MCF 10A (cell line): Measurements from ENCODE around the gene RABGAP1L. TPM values are rescaled to one million over a fixed set of nuclear protein-coding genes. Genes with fewer than 3 reads are reported as not detected.

Experiments used
- BruUV-seq: library from RNA; stranded (reverse); fragments of 400-500 nt; replicated peaks from 2 replicates; lab custom pipeline; 2021; lab: Mats Ljungman, UMichigan
- CTCF ChIA-PET: fragments of 300-600 bp; sonication (Branson Sonifier 250); formaldehyde crosslinking; extraction: SDS; loops from one replicate; lab custom pipeline; 2021; ENCODE audit warnings: antibody characterized with exemption, inconsistent platforms; lab: Yijun Ruan, JAX
- POLR2A ChIA-PET: fragments of 300-600, 350-650 bp; sonication (Branson Sonifier 250); formaldehyde crosslinking; extraction: SDS; loops from one replicate; lab custom pipeline; 2020; ENCODE audit warnings: antibody characterized with exemption, inconsistent platforms; lab: Yijun Ruan, JAX
- DNase-seq: peaks from one replicate; pipeline ENCODE4 v3.0.0-alpha.2; 2018; ENCODE audit not compliant: unreplicated experiment
- H3K27ac Mint-ChIP-seq: one replicate; pipeline ENCODE4 v1.8.0; 2022; ENCODE audit warnings: mild to moderate bottlenecking, low read depth, mixed read lengths; ENCODE audit not compliant: unreplicated experiment
- H3K27me3 Mint-ChIP-seq: one replicate; pipeline ENCODE4 v1.8.0; 2022; ENCODE audit warnings: mixed read lengths; ENCODE audit not compliant: insufficient read depth, unreplicated experiment
- H3K36me3 Mint-ChIP-seq: one replicate; pipeline ENCODE4 v1.8.0; 2022; ENCODE audit warnings: mild to moderate bottlenecking, moderate library complexity, mixed read lengths; ENCODE audit not compliant: insufficient read depth, unreplicated experiment
- H3K4me1 Mint-ChIP-seq: one replicate; pipeline ENCODE4 v1.8.0; 2022; ENCODE audit warnings: mixed read lengths; ENCODE audit not compliant: insufficient read depth, unreplicated experiment
- H3K4me3 Mint-ChIP-seq: one replicate; pipeline ENCODE4 v1.8.0; 2022; ENCODE audit warnings: mild to moderate bottlenecking, moderate library complexity, mixed read lengths; ENCODE audit not compliant: unreplicated experiment
- H3K9me3 Mint-ChIP-seq: one replicate; pipeline ENCODE4 v1.8.0; 2022; ENCODE audit warnings: mixed read lengths; ENCODE audit not compliant: unreplicated experiment
- intact Hi-C: fragments of 100-400 bp; cut with micrococcal nuclease; formaldehyde crosslinking; loops from 2 replicates; pipeline ENCODE4 v1.14.1; 2022
- total RNA-seq: library from RNA; stranded (reverse); gene quantifications from 2 replicates; pipeline ENCODE4 v1.2.3, GENCODE V29; 2022
- TF ChIP-seq, protein P1 (sequence below): fragments of 200-600 bp; IDR thresholded peaks from one replicate; pipeline ENCODE4 v1.8.0; 2022; ENCODE audit warnings: antibody characterized with exemption, mild to moderate bottlenecking; ENCODE audit not compliant: unreplicated experiment

RABGAP1L gene
- total RNA-seq, 1 experiment from 2014 or later: 18.2 TPM

DNA sequence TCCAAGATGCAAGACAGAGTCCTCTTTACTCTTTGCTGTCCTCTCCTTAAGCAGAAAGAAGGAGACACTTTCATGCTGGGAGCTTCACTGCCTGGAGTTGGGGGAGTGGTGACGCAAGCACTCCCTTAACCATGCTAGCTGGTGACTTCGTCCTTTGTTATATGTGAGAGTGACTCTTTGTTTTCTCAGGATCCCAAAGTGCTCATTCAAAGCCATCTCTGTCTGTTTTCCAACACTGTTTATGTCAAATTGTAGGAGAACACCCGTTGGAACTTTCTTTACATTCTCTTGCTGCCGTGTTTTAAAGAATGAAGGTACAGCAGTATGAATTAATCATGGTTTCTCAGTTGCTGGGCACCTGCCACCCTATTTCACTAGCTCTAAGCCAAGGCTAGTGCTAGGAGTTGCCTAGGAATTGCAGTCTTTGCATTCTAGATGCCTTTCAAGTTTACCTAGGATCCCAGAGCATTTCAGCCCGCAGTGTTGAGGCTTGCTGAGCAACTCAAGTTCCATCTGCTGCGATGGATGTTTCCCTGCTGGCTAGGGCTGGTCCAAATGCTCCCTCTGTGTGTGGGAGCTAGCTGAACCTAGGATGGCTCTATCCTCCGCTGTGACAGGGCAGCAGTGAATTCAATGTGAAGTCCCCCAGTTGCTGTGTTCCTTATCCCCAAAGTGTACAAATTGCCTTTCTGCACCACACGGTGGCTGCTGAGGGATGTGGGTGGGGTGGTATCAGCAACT lies 205.8 kb downstream of the RABGAP1L start:
- no peak for DNase-seq
- CTCF ChIA-PET: no interaction called here
- no peaks in the 10 kb centered on the region for H3K9me3 Mint-ChIP-seq
- POLR2A ChIA-PET: no interaction called here
- H3K4me3 Mint-ChIP-seq: no peak overlapping the region
- H3K4me1 Mint-ChIP-seq: no peaks in the 10 kb centered on the region
- H3K27me3 Mint-ChIP-seq: no peaks in the 10 kb centered on the region
- H3K27ac Mint-ChIP-seq: no peak overlapping the region
- intact Hi-C loops: no loop called here
- H3K36me3 Mint-ChIP-seq: no peaks in the 10 kb centered on the region
- no TSS peak for BruUV-seq
- TF ChIP-seq, protein P1, sequence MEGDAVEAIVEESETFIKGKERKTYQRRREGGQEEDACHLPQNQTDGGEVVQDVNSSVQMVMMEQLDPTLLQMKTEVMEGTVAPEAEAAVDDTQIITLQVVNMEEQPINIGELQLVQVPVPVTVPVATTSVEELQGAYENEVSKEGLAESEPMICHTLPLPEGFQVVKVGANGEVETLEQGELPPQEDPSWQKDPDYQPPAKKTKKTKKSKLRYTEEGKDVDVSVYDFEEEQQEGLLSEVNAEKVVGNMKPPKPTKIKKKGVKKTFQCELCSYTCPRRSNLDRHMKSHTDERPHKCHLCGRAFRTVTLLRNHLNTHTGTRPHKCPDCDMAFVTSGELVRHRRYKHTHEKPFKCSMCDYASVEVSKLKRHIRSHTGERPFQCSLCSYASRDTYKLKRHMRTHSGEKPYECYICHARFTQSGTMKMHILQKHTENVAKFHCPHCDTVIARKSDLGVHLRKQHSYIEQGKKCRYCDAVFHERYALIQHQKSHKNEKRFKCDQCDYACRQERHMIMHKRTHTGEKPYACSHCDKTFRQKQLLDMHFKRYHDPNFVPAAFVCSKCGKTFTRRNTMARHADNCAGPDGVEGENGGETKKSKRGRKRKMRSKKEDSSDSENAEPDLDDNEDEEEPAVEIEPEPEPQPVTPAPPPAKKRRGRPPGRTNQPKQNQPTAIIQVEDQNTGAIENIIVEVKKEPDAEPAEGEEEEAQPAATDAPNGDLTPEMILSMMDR: no peak

GRCh38 chr1:174366946-174367345 lies 207.6 kb downstream of the RABGAP1L start:
- Mint-ChIP-seq H3K36me3 (no peaks in the 10 kb centered on the region), H3K4me3 (no peak overlapping the region), H3K9me3 (no peaks in the 10 kb centered on the region), H3K27me3 (no peaks in the 10 kb centered on the region), H3K4me1 (no peaks in the 10 kb centered on the region), H3K27ac (no peak overlapping the region)
- DNase-seq: no peak
- no TSS peak for BruUV-seq
- intact Hi-C loops: no loop called here
- CTCF ChIA-PET: no interaction called here
- TF ChIP-seq, protein P1: no peak
- POLR2A ChIA-PET: no interaction called here

DNA sequence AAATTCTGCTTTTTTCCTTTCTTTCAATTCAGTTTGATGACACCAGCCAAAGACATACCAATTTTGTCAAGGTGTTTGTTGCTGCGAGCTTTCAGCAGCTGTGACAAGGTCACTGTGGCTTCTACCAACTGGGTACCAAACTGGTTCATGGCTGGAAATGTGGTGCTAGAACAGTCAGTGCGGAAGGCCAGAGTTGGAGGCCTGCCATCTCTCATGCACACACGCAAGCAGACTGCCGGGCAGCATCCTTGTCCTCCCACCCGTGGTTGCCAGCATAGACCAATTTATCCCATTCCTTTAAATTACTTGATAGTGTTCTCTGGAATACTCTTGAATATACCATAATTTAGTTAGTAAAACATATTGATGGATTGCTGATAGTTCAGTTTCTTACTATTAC lies 208.6 kb downstream of the RABGAP1L start:
- POLR2A ChIA-PET: no interaction called here
- CTCF ChIA-PET: no interaction called here
- H3K4me1 Mint-ChIP-seq: no peaks in the 10 kb centered on the region
- intact Hi-C loops: no loop called here
- no peak overlapping the region for H3K4me3 Mint-ChIP-seq
- no peak overlapping the region for H3K27ac Mint-ChIP-seq
- H3K9me3 Mint-ChIP-seq: no peaks in the 10 kb centered on the region
- no peaks in the 10 kb centered on the region for H3K36me3 Mint-ChIP-seq
- TF ChIP-seq, protein P1: no peak
- no peak for DNase-seq
- BruUV-seq: no TSS peak
- no peaks in the 10 kb centered on the region for H3K27me3 Mint-ChIP-seq

- Mint-ChIP-seq H3K9me3 (no peaks in the 10 kb centered on the region), H3K27me3 (no peaks in the 10 kb centered on the region), H3K4me3 (no peak overlapping the region), H3K4me1 (no peaks in the 10 kb centered on the region), H3K36me3 (no peaks in the 10 kb centered on the region), H3K27ac (no peak overlapping the region)
- BruUV-seq: no TSS peak
- POLR2A ChIA-PET: interaction anchor here (0.6 kb wide), 1 partner anchor 22 kb away, joined by 3 read pairs; no protein-coding TSS in a partner anchor
- CTCF ChIA-PET: interaction anchor here (0.8 kb wide), 1 partner anchor 125 kb away, joined by 10 read pairs; no protein-coding TSS in a partner anchor
- TF ChIP-seq, protein P1: no peak
- intact Hi-C loops: no loop called here
- no peak for DNase-seq
Observed at GRCh38 chr1:174376030-174376429, 216.7 kb downstream of the RABGAP1L start.
